NCI-H524 treated with DMSO at 0.1 percent for 48 hours (cell line): ENCODE measurements around the gene ZSCAN5A.
A peak's percentile ranks its signal among the peaks of the same experiment; 100 is the strongest.
"Not testable (repeated sequence)": the region's sequence is repeated elsewhere in the genome, so short reads cannot be mapped to it uniquely, and the experiment has no call there.

Experiments used
- DNase-seq: peaks from one replicate; lab custom pipeline; 2025; lab: John Stamatoyannopoulos, UW

The ZSCAN5A gene

GRCh38 chr19:56272161-56272798 lies 42.4 kb downstream of the ZSCAN5A start, which contains the start of gene EDDM13:
Gene EDDM13 (plus strand): TSS chr19:56272748. CDS start chr19:56272835, 87 bp downstream.
- DNase-seq = no peak

- no peak for DNase-seq
These were observed 43.5 kb downstream of the ZSCAN5A start for GRCh38 chr19:56271151-56271550.

DNA sequence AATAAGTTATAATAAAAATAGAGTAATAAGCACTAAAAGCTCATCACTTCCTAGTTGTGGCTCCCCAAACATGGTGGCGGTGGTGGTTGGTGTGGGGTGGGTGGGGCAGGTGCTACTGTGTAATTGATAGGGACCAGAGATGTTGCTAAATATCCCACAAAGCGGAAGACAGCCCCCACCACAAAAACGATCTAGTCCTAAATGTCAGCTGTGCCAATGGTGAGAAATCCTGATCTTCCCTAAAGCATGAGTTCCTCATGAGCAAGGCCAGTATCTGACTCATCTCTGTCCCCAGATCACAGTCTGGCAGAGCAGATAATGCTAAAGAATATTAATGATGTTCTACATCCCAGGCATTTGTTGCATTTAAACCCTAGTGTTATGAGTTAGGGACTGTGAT lies 44.0 kb downstream of the ZSCAN5A start:
- DNase-seq = no peak

- DNase-seq = no peak
These were observed 45.3 kb downstream of the ZSCAN5A start for GRCh38 chr19:56269348-56269747.

- no peak for DNase-seq
These were observed 48.6 kb downstream of the ZSCAN5A start for GRCh38 chr19:56266051-56266450.

- no peak for DNase-seq
These were observed 51.3 kb downstream of the ZSCAN5A start for GRCh38 chr19:56263319-56263718.

- not testable (repeated sequence) for DNase-seq
These were observed 52.7 kb downstream of the ZSCAN5A start for GRCh38 chr19:56261932-56262331.

DNA sequence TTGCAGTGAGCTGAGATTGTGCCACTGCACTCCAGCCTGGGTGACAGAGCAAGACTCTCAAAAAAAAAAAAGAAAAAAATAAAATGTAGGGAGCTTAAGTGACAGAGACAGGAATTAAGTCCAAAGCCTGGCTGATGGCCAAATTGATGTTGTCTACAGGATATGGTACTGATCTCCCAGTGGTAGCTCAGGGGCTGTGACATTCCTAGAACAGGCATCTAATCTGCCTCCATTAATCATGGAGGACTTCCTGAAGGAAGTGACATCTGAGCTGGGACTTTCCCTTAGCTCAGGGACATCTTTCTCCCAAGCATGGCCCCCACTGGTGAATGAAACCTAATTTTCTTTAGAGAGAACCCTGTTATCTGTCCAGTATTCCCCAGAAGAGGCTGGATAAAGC lies 53.5 kb downstream of the ZSCAN5A start:
- DNase-seq = no peak

- no peak for DNase-seq
These were observed 56.4 kb downstream of the ZSCAN5A start for GRCh38 chr19:56258272-56258671.

- peak; percentile 9 for DNase-seq
These were observed 60.9 kb downstream of the ZSCAN5A start for GRCh38 chr19:56253737-56254136.

DNA sequence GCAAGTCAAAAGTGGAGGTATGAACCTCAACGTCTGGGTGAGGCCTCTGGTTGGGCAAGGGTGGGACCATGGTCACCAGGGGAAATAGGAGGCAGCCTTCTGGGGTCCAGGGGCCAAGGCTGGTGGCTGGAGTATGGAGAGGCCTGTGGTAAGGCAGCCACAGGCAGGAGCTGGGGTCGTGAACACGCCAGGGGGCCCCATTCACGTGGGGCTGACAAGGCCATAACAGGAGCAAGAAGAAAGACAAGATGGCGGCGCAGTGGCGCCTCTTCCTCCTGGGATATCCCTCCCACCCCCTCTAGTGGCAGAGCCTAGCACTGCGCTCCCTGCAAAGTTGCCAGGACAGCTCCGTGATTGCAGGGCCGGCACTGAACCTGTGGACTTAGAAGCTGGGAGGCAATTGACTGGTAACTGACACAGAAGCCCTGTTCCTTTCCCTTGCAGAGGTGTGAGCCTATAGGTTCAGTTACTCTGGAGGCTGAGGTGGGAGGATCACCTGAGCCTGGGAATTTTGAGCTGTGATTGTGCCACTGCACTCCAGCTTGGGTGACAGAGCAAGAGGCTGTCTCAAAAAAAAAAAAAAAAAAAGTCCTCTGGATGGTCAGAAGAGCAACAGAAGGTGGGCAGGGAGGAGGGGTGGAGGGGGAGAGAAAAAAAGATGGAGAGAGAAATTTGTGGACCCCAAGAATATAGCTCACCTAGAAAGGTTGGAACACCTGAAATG lies 61.8 kb downstream of the ZSCAN5A start:
- DNase-seq = peak; percentile 19

DNA sequence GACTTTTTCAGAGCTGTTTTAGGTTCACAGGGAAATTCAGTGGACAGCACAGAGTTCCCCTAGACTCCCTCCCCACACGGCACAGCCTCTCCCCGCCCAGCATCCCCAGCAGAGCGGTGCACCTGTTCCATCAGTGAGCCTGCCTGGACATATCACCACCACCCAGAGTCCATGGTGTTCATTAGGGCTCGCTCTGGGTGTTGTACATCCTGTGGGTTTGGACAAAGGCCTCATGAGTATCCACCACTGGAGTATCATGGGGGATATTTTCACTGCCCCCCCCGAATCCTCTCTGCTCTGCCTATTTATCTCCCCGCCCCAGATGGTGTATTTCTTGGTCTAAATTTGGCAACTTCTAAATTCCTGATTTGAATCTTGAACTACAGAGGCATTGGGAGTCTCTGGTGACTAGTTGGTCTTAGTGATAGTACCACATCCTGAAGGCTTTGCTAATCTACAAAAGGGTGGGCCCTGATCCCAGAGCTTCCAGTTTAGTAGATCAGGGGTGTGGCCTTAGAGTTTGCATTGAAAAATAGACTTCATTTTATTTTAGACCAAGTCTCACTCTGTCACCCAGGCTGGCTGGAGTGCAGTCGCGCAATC lies 65.8 kb downstream of the ZSCAN5A start:
- not testable (repeated sequence) for DNase-seq

GRCh38 chr19:56245764-56246163 lies 68.9 kb downstream of the ZSCAN5A start:
- not testable (repeated sequence) for DNase-seq

- DNase-seq = no peak
These were observed 69.4 kb downstream of the ZSCAN5A start for GRCh38 chr19:56245121-56245740.

DNA sequence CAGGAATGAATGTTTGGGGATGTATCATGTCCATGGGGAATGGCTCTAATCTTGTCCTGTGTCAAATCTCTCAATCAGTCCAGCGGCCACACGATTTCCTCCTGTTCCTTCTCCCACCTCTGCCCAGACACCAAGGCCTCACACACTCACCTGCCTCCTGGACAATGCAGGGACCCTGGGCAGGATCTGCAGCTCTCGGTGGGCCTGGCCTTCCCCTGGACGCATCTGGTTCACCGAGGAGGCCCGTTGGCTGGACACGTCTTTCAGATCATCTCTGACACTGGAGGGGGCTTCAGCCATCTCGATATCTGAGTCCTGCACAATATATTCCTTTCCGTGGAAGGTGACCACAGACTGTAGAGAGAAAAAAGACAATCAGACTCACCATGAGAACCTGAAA lies 91.2 kb downstream of the ZSCAN5A start:
- no peak for DNase-seq

- no peak for DNase-seq
These were observed 91.7 kb downstream of the ZSCAN5A start for GRCh38 chr19:56222901-56223300.

DNA sequence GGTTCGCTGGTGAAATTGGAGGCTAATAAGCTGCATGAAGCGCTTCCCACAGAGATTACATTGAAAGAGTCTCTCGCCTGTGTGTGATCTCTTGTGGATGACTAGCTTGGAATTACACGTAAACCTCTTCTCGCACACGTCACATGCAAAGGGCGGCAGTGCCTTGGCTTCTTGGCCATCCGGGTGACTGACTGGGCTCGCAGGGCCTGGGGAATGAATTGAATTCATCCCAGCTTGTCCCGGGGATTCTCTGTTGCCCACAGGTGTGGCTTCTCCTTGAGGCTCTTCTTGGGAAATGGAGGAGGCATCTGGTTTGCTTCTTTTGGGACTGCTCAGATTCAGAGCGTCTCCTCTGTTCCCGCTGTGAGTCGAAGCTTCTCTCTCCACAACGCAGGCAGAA lies 92.8 kb downstream of the ZSCAN5A start:
- DNase-seq = no peak

DNA sequence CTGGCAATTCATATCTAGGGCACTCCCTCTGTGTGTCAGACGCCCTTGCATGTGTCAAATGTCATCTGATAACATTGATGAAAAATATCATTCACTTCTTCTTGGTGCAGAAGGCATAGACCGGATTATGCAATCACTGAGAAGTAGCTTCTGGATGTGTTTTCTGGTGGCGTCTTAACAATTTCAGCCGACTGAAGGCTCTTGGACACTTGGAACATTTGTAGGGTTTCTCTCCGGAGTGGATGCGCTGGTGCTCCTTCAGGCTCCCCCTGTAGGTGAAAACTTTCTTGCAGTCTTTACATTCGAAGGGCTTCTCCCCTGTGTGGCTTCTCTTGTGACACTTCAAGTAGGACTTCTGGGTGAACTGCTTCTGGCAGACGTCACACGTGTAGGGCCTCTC lies 93.2 kb downstream of the ZSCAN5A start:
- not testable (repeated sequence) for DNase-seq

- DNase-seq = no peak
These were observed 95.7 kb downstream of the ZSCAN5A start for GRCh38 chr19:56218961-56219360.

GRCh38 chr19:56217039-56217949 lies 97.3 kb downstream of the ZSCAN5A start:
- no peak for DNase-seq

DNA sequence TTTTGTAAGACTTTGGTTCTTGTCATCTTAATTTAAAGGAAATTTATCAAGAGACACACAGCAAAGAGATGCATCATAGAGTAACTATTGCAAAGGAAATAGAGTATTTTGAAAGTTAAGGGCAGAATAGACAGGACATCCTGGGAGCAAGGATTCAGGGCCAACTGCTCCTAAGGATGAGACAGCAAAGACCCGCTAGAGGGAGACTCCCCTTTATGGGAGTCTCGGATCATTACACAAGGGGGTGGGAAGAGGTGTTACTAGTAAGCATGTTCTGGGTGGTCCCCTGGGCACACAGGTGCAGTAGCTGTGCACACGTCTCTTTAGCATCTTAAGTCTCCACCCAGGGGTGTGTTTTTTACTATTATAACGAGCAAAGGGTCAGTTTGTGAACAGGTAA lies 102.9 kb downstream of the ZSCAN5A start:
- no peak for DNase-seq

DNA sequence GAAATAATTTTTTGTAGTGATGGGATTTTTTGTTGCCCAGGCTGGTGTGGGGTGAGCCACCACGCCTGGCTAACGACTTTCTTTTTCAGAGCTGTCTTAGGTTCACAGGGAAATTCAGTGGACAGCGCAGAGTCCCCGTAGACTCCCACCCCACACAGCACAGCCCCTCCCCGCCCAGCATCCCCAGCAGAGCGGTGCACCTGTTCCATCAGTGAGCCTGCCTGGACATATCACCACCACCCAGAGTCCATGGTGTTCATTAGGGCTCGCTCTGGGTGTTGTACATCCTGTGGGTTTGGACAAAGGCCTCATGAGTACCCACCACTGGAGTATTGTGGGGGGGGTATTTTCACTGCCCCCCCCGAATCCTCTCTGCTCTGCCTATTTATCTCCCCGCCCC lies 104.6 kb downstream of the ZSCAN5A start:
- not testable (repeated sequence) for DNase-seq
